Ovary (tissue), 9 donors: ENCODE measurements around the gene SYNDIG1L. TPM values are rescaled to one million over a fixed set of nuclear protein-coding genes. Genes with fewer than 3 reads are reported as not detected.

Source experiments
- DNase-seq, 5 donors: peaks; one replicate each; pipeline ENCODE4 v3.0.0-alpha.2; 2019 to 2020
- H3K27ac ChIP-seq, 2 donors: fragments of 200-600 bp; one replicate each; pipeline versions ENCODE4 v1.5.1 to v1.8.0; 2019 to 2022
- H3K27me3 ChIP-seq: fragments of 200-600 bp; one replicate; pipeline ENCODE4 v1.8.0; 2022
- H3K36me3 ChIP-seq: fragments of 200-600 bp; sonication (generic); one replicate; pipeline ENCODE4 v1.5.1; 2019
- H3K4me1 ChIP-seq: one replicate; pipeline ENCODE4 v1.8.1; 2013; ENCODE audit warnings: mild to moderate bottlenecking, moderate library complexity; ENCODE audit not compliant: insufficient read depth
- H3K4me3 ChIP-seq: fragments of 200-600 bp; sonication (generic); one replicate; pipeline ENCODE4 v1.5.1; 2017
- H3K9me3 ChIP-seq, 2 donors: fragments of 200-600 bp in 1 of 2; sonication (generic) in 1 of 2; one replicate each; pipeline versions ENCODE4 v1.5.1 to v1.8.1; 2013 to 2019; ENCODE audit warnings: mild to moderate bottlenecking in 1 of 2, moderate library complexity in 1 of 2
- CTCF ChIP-seq, 3 donors: fragments of 450-650 bp in 2 of 3; fragments of 200-600 bp in 1 of 3; IDR thresholded peaks; one replicate each; pipeline versions ENCODE4 v1.5.1 to v1.8.0; 2016 to 2022; ENCODE audit warnings: antibody characterized with exemption in 3 of 3, mild to moderate bottlenecking in 1 of 3
- EP300 ChIP-seq: sonication (generic); formaldehyde crosslinking; IDR thresholded peaks from one replicate; pipeline ENCODE4 v1.6.1; 2017; ENCODE audit warnings: antibody characterized with exemption
- POLR2A ChIP-seq: fragments of 450-650 bp; IDR thresholded peaks from one replicate; pipeline ENCODE4 v1.6.1; 2017; ENCODE audit warnings: antibody characterized with exemption, mild to moderate bottlenecking, moderate library complexity
- WGBS, 3 donors: extraction: QIAGEN DNeasy Blood & Tissue Kit in 1 of 3; methylation state at CpG; one replicate each; pipeline versions ENCODE4 v1.1.5 to v1.1.7; 2013 to 2017; 5-methylcytosine and 5-hydroxymethylcytosine counted together
- intact Hi-C, 4 donors: fragments of 100-400 bp; cut with DNase I; formaldehyde crosslinking; loops; one replicate each; pipeline versions ENCODE4 v1.11.0 to v1.15.1; 2022 to 2023
- polyA plus RNA-seq, 2 donors: library from polyadenylated mRNA; stranded (reverse); fragments of 200-250 nt in 1 of 2; fragments of 350-450 nt in 1 of 2; fragmentation: Illumina TruSeq in 1 of 2; extraction: RNeasy Lipid Tissue Mini Kit (QIAGEN cat#74804) in 1 of 2; gene quantifications; one replicate each; pipeline ENCODE4 v1.2.3, GENCODE V29; 2013 to 2014
- total RNA-seq, 7 donors: library from RNA; depleted of rRNA in 2 of 7; stranded (reverse); fragments of >200 nt in 2 of 7; fragmentation: NEBNext Ultra II Directional in 3 of 7; extraction: Animal tissue kit (Norgen Biotek cat#: 25700) in 3 of 7; gene quantifications; one replicate each; pipeline versions ENCODE4 v1.1.0 to v1.2.4, GENCODE V29; 2016 to 2023
- donor health status: DM: no; HTN: no; CAD: no; lungs with moderate emphysema.
- donor health status: DM: no; HTN: no; CAD: no.
- donor health status: Bipolar disorder and iron deficiency.
- donor health status: DM: yes; HTN: yes; CAD: no.
- donor health status: DM: no; HTN: no; CAD: no.
- donor health status: DM: yes; HTN: yes; CAD: no.

Gene SYNDIG1L
- total and polyA plus RNA-seq, 9 donors = 0.10 to 0.35 (median 0.28) TPM; not detected in 2

- intact Hi-C loops = no loop called here
- no peak for TF ChIP-seq POLR2A
- no peak for TF ChIP-seq CTCF (IDR thresholded peaks at IDR 0.05)
- no peak for TF ChIP-seq EP300
- 83 to 95% (median 90%) methylated on average over 3 of the region's 3 CpGs for WGBS, 3 donors
- Histone ChIP-seq H3K27me3 (no peaks in the 10 kb centered on the region), H3K4me3 (no peak overlapping the region), H3K36me3 (no peaks in the 10 kb centered on the region), H3K4me1 (peaks cover 4% of the 10 kb centered on the region), H3K9me3 (no peaks in the 10 kb centered on the region), H3K27ac (no peak overlapping the region)
- DNase-seq = no peak
Measured at GRCh38 chr14:74424606-74425005, 1.4 kb downstream of the SYNDIG1L start.

- Histone ChIP-seq H3K36me3 (no peaks in the 10 kb centered on the region), H3K27ac (no peak overlapping the region), H3K4me3 (no peak overlapping the region), H3K9me3 (no peaks in the 10 kb centered on the region), H3K4me1 (peaks cover 4% of the 10 kb centered on the region), H3K27me3 (no peaks in the 10 kb centered on the region)
- no peak for TF ChIP-seq POLR2A
- no peak for TF ChIP-seq EP300
- no peak for TF ChIP-seq CTCF (IDR thresholded peaks at IDR 0.05)
- 70 to 86% (median 79%) methylated on average over 7 of the region's 7 CpGs for WGBS, 3 donors
- DNase-seq = no peak
- intact Hi-C loops = no loop called here
Measured at GRCh38 chr14:74423246-74423645, 2.8 kb downstream of the SYNDIG1L start.

- Histone ChIP-seq H3K27me3 (no peaks in the 10 kb centered on the region), H3K27ac (no peak overlapping the region), H3K36me3 (no peaks in the 10 kb centered on the region), H3K4me1 (peaks cover 4% of the 10 kb centered on the region), H3K4me3 (no peak overlapping the region), H3K9me3 (no peaks in the 10 kb centered on the region)
- DNase-seq = no peak
- TF ChIP-seq EP300 (no peak), CTCF (IDR thresholded peaks at IDR 0.05) (no peak), POLR2A (no peak)
- WGBS, 3 donors = 69 to 83% (median 81%) methylated on average over 5 of the region's 5 CpGs
- intact Hi-C loops = no loop called here
Measured at GRCh38 chr14:74421981-74422380, 4.0 kb downstream of the SYNDIG1L start.

GRCh38 chr14:74419086-74419485, 6.9 kb downstream of the SYNDIG1L start:
- no peaks in the 10 kb centered on the region for H3K27me3 ChIP-seq
- intact Hi-C loops = no loop called here
- H3K9me3 ChIP-seq = no peaks in the 10 kb centered on the region
- no peak for DNase-seq
- WGBS, 3 donors = 27 to 49% (median 44%) methylated on average over 5 of the region's 5 CpGs
- TF ChIP-seq CTCF (IDR thresholded peaks at IDR 0.05) (no peak), EP300 (no peak), POLR2A (no peak)
- no peaks in the 10 kb centered on the region for H3K36me3 ChIP-seq
- H3K4me3 ChIP-seq = no peak overlapping the region
- H3K27ac ChIP-seq = no peak overlapping the region
- no peaks in the 10 kb centered on the region for H3K4me1 ChIP-seq

GRCh38 chr14:74418031-74418430, 8.0 kb downstream of the SYNDIG1L start:
- no peaks in the 10 kb centered on the region for H3K36me3 ChIP-seq
- H3K27me3 ChIP-seq = no peaks in the 10 kb centered on the region
- DNase-seq = no peak
- no peaks in the 10 kb centered on the region for H3K9me3 ChIP-seq
- no peak for TF ChIP-seq EP300
- TF ChIP-seq POLR2A = no peak
- TF ChIP-seq CTCF (IDR thresholded peaks at IDR 0.05) = no peak
- 34 to 49% (median 47%) methylated on average over 8 of the region's 8 CpGs for WGBS, 3 donors
- H3K4me1 ChIP-seq = no peaks in the 10 kb centered on the region
- no peak overlapping the region for H3K27ac ChIP-seq
- H3K4me3 ChIP-seq = no peak overlapping the region
- intact Hi-C loops = no loop called here
